ENCODE results near the gene PNMT.
"Not testable (repeated sequence)": the region's sequence is repeated elsewhere in the genome, so short reads cannot be mapped to it uniquely, and the experiment has no call there.

Gene PNMT

DNA sequence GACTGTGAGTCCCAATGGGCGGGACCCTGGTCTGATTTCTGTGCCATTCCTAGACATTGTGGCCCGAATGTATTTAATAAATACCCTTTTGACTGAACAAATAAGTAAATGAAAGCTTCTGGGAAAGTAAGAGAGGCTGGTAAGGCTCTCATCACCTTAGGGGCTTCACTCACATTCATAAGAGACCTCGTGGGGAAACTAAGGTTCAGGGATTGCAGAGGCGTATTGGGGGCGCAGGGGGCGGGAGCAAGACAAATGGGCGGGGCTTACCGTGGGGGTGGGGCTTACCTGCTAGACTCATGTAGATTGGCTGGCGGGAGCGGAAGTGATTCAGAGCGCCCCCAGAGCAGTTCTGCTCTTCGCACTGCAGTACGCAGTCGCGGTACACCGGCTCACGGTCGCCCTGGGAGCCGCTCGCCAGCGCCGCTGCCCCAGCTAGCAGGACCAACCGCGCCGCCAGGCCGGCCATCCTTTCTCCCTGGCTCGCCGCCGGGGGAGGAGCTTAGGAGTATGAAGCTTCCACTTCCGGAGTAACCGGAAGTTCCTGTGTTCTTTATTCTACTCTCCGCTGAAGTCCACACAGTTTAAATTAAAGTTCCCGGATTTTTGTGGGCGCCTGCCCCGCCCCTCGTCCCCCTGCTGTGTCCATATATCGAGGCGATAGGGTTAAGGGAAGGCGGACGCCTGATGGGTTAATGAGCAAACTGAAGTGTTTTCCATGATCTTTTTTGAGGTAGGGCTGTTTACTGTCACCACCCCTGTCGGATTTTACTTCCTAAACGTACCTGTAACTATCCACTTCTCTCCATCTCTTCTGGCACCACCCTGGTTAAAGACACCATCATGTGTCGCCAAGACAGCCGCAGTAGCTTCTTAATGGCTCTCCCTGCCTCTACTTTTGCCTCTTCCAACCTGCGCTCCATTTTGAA, 19.6 kb downstream of the PNMT start, which contains the start of gene PGAP3:
PGAP3 (minus strand) TSS at position 512 of the 929 bp plus-strand sequence; CDS start at position 469, 43 bp downstream.
- peak; percentile 96 for DNase-seq (ENCODE audit: low spot score)

DNA sequence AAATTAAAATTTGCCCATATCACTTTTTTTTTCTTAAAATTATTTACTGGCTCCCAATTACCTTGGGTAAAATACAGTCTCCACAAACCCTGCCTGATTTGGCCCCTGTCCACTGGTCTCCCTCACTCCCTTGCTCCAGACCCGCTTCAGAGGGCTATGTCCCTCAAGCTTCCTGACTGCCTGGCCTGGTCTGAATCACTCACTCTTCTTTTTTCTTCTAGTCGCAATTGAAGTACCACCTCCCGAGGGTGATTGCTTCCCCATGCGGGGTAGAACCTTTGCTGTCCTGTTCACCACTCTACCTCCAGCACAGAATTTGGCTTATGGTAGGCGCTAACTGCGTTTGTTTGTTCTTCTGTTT, 20.2 kb downstream of the PNMT start:
- no peak for DNase-seq (ENCODE audit: low spot score)

DNA sequence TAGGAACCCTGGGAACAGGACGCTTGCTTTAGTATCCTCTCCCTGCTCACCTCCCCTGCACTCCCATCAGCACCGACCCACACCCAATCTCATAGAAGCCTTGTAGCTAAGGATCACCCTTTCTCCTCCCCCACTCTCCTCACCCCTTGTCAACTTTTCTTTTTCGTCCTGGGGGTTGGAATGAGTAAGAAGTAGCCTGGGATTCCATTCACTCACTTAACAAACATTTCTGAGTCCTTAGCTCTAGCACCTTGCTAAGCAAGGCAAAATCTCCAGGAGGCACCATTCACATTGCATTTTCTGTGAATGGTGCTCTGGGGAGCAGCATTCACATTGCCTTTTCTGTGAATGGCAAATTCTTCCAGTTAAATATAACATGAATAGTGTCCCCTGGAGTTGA, 20.7 kb downstream of the PNMT start:
- no peak for DNase-seq (ENCODE audit: low spot score)

DNA sequence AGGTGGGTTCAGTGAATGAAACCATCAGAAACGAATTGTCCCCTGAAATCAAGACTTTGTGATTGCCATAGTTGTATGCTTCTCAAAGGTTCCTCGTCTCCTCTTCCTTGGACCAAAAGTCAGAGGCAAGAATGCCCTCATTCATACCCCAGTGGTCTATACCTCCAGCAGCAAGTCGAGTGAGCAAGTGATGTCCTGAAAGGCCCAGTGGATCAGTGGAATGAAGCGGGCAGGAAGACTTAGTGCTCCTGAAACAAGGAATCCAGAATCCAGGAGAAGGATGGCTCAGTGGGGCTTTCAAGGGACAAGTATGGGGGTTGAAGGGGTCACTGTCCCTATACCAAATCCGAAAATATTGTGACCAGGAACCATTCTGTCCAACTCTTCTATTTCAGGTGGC, 26.3 kb downstream of the PNMT start:
- no peak for DNase-seq (ENCODE audit: low spot score)

DNA sequence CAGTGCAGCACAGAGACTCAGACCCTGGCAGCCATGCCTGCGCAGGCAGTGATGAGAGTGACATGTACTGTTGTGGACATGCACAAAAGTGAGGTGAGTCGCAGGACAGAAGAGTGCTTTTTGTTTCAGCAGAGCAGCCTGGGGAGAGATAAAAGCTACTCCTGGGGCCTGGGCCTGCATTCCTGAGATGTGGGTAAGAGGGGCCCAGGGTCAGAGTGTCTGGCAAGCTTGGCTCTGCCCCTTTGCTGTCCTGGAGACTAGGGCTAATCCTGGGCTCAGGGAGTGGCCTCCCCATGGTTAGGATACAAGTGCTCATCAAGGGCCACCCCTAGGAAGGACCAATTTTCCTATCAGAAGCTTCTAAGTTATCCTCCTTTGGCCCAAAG, 26.8 kb downstream of the PNMT start:
- DNase-seq (ENCODE audit: low spot score) = no peak

DNA sequence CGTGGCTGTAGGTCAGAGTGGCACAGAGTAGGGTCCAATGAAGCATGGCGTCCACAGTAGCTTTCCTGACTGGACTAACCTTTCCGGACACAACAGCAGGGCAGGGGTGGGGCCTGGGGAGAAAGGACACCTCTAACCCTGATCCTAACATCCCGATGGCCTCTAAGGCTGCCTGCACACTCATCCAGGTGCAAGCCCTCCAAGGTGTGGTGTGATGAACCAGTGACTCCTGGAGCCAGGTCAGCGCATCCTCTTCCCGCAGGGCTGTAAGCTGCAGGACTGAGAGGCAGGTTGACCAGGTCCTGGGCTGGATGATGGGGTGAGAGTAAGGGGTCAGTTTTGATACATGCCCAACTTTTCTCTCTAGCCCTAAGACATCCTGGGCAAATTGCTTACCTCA, 28.5 kb downstream of the PNMT start:
- DNase-seq (ENCODE audit: low spot score) = no peak

DNA sequence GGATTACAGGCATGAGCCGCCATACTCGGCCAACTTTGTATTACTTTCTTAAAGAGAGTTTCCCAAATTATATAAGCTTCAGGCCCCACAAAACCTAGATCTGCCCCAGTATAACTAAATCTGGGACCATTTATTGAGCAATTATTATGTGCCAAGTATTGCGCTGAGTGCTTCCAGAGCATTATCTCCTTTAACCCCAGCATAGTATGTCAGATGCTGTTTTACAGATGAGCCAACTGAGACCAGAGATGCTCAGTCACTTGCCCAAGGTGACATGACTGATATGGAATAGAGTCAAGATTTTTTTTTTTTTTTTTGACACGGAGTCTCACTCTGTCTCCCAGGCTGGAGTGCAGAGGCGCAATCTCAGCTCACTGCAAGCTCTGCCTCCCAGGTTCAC, 29.7 kb downstream of the PNMT start:
- no peak for DNase-seq (ENCODE audit: low spot score)

DNA sequence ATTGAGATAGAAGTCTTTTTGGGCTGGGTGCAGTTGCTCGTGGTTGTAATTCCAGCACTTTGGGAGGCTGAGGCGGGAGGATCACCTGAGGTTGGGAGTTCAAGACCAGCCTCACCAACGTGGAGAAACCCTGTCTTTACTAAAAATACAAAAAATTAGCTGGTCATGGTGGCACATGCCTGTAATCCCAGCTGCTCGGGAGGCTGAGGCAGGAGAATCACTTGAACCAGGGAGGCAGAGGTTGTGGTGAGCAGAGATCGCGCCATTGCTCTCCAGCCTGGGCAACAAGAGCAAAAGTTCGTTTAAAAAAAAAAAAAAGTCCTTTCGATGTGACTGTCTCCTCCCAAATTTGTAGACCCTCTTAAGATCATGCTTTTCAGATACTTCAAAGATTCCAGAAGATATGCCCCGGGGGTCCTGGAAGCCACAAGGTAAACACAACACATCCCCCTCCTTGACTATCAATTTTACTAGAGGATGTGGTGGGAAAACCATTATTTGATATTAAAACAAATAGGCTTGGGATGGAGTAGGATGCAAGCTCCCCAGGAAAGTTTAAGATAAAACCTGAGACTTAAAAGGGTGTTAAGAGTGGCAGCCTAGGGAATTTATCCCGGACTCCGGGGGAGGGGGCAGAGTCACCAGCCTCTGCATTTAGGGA, 31.0 kb downstream of the PNMT start:
- DNase-seq (ENCODE audit: low spot score) = not testable (repeated sequence)

DNA sequence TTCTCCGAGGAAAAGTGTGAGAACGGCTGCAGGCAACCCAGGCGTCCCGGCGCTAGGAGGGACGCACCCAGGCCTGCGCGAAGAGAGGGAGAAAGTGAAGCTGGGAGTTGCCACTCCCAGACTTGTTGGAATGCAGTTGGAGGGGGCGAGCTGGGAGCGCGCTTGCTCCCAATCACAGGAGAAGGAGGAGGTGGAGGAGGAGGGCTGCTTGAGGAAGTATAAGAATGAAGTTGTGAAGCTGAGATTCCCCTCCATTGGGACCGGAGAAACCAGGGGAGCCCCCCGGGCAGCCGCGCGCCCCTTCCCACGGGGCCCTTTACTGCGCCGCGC, 31.5 kb downstream of the PNMT start, which contains the start of gene ERBB2:
ERBB2 (plus strand) TSS at position 247 of the 330 bp plus-strand sequence. CDS start 175 bp downstream, outside the sequence.
- DNase-seq (ENCODE audit: low spot score) = peak; percentile 62

DNA sequence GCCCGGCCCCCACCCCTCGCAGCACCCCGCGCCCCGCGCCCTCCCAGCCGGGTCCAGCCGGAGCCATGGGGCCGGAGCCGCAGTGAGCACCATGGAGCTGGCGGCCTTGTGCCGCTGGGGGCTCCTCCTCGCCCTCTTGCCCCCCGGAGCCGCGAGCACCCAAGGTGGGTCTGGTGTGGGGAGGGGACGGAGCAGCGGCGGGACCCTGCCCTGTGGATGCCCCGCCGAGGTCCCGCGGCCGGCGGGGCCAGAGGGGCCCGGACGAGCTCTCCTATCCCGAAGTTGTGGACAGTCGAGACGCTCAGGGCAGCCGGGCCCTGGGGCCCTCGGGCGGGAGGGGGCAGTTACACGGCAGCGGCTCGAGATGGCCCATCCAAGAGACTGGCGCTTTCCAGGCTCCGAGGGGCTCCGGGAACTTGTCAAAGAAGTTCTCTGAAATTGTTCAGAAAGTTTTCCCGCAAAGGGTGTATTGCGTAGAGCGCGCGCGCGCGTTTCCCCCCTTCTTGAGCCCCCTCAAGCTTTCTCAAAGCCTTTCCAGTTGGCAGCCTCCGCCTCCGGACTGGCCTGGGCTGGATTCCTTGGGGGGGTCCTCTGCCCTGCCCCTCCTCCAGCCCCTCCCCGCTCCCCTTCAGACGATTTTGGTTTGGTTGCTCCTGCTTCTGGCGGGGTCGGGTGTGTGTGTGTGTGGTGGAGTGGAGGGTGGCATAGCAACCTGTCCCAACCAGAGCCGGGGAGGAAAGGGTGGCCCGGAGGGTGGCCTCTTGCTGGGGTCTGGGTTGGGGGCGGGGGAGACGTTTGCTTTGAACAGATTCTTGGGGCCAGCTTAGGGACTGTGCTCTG, 32.1 kb downstream of the PNMT start:
- DNase-seq (ENCODE audit: low spot score) = no peak

DNA sequence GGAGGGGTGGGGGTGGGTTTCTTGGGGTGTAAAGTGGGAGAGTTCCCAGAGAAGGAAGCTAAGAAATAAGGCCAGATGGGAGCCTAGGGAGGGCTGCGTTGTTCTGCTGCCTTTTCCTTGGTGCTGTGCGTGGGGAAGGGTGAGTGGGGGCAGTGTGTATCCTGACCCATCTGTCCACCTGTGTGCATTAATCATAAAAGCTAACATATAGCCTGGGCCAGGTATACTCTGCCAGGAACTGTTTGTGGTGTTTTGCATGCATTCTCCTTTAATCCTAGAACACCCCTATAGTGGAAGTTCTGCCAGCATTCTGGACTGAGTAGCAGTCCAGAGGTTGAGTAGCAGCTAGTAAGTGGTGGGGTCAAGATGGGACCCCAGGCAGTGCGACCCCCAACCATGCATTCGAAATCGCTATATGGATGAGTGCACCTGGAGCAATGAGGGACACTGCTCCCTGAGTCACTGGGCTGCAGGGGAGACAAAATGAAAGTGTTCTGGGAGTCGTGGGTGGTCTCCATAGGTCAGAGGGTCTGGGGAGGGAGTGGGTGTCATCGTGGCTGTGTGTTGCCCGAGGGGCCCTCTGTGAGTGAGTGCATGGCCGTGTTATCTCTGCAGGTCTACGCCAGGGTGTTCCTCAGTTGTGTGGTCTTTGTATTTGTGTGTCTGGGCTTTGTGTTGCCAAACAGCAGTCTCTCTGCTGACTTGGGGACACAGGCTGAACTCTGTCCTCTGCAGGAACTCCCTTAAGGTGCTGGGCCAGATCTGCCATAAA, 32.9 kb downstream of the PNMT start:
- DNase-seq (ENCODE audit: low spot score) = no peak

DNA sequence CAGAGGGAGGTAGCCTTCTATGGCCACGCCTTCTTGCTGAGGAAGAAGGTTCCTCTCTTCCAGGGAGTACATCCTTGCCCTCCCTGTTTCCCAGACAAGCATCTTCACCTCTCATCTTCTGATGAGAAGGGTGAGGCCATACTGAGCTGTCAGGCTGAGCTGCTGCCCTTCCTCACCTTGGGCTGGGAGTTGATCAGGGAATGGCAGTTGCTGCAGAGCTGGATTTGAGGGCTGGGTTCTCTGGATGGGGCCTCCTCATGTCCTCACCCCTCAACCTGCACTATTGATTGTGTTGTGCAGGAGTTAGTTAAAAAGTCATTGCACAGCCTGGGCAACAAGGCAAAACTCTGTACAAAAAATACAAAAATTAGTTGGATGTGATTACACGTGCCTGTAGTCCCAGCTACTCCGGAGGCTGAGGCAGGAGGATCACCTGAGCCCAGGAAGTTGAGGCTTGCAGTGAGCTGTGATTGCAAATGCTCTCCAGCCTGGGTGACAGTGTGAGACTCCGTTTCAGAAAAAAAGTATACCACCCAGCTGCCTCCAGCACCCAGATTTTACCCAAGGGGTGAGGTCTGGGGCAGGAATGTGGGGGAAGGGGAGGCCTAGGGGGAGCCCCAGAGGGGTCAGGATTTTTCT, 33.6 kb downstream of the PNMT start:
- no peak for DNase-seq (ENCODE audit: low spot score)

DNA sequence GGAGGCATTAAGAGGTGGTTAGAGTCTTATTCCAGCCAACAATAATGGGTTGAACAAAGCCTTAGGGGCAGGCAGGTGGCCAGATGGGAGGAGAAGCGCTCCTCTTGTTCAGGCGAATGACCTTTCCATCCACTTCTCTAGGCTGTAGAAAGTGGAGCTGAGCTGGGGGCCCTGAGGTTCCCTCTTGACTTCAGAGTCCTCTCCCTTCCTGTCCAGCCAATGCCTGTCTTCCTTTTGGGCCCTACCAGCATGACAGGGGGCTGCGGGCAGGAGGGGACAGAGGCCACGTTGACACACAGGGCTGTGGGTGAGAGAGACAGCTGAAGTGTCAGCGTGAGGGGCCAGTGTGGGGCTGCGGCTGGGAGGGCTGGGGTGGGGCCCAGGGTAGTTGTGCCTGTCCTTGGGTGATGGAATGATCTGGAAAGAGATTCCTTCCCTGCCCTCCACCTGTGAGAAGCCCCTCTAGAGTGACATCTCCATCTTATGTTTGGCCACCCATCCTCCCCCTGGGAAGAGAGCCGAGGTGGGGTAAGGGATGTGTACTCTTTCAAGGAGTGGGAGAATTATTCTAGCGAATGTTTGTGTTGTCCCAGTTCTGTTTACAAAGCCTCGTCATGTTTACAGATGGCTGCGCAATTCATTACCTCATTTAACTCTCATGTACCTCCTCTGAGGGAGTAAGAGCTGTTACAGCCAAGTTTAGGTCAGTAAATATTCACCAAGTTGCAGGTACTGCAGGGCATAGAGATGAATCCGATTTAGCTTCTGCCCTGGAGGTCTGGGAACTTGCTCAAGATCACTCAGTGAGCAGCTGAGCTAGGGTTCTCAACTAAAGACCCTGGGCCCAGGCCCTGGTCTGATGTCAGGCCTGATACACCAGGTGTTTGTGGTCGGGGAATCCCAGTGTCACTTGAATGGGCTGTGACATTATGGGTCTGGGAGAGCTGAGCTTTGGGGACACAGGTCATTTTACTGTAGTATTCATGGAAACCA, 34.9 kb downstream of the PNMT start:
- DNase-seq (ENCODE audit: low spot score) = no peak

DNA sequence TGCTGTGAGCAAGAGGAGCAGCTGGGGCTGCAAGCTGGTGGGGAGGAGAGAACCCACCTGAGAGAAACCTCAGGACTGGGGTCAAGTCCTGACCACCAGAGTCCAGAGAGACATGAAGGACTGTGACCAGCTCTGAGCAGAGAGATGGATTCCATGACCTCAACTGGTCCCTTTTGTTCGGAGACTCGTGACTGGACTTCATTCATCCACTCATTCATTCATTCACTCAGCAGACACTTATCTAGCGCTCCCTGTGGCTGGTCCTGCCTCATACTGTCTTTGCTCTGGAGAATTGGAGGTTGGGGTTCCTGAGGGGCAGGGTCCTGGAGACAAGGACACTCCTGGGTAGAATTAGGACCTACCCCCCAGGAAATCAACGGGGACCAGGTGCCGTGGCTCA, 35.7 kb downstream of the PNMT start:
- DNase-seq (ENCODE audit: low spot score) = no peak

DNA sequence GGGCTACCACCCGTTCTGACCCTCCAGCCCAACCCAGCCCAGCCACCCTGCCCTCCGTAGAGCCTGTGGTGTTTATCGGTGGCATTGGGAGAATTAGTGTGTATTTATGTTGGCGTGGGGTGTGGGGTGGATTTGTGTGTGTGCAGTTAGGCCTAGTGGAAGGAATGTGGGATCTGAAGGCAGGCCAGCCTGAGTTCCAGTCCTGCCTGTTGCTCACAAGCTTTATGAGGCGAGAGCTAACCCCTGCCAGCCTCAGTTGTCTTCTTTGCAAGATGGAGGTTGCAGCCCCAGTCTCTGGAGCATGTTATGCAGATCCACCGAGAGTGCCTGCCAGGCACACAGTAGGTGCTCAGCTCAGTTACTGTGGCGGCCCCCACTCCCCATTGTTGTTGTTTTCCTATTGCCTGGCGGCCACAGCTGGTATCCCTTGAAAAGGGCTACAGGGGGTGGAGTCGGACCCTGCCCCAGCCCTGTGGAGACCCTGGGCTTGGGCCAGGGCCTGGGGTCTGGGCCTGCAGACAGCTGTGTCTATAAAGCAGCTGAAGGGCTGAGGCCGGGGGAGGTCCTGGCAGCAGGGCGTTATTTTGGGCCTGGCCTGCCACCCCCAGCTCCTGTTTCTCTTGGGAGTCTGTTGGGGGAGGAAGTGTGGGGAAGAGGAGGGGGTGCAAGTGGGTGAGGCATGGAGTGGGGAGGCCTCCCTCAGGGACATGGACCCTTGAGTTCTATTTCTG, 36.7 kb downstream of the PNMT start:
- no peak for DNase-seq (ENCODE audit: low spot score)

DNA sequence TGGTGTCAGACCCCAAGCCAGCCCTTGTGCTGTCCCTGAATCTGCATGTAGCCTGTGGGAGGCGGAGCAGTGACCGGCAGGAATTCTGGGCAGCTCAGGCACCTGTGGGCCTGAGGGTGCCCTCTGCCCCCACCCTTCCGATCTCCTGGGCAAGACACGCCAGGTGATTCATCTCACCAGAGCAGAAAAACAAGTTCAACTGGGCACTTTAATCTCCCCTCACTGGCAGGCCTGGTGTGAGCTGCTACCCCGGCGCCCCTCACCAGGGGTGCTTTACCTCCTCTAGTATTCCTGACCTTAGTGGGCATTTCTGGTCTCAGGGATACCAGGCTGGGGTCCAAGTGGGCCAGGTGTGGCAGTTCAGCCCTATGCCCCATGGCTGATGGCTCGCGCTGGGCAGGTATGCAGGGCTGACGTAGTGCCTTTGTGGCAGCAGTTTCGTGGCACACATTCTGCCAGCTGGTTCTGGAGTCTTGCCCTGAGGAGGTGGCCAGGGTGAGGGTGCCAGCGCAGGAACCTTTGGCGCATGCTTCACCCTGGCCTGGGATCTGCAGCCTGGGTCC, 37.6 kb downstream of the PNMT start:
- DNase-seq (ENCODE audit: low spot score) = no peak

DNA sequence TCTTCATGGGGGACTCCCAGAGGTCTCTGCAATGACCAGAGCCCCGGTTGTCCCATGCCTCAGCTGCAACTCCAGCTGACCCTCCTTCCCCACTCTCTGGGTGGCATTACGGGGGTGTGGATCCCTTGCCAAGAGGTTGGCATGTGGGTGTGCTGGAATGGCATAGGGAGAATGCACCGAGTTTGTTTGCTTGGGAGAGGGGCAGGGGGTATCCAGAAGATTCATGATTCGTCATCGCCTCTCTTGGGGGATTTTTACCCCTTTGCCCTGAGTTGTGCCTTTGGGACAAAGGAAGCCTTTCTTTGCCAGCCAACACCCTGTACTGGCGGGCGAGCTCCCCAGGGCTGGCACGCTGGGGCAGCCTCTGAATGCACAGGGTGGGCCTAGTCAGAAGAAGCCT, 38.1 kb downstream of the PNMT start:
- DNase-seq (ENCODE audit: low spot score) = no peak

DNA sequence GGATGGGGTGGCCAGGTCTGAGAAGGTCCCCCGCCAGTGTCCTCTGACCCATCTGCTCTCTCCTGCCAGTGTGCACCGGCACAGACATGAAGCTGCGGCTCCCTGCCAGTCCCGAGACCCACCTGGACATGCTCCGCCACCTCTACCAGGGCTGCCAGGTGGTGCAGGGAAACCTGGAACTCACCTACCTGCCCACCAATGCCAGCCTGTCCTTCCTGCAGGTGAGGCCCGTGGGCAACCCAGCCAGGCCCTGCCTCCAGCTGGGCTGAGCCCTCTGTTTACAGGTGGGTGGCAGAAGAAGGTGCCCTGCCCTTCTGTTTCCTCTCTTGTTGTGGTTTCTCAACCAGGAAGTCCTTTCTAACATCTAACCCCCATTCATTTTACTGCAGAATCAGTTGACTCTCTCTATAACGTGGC, 38.7 kb downstream of the PNMT start:
- no peak for DNase-seq (ENCODE audit: low spot score)
